ENCODE measurements around the gene TNIK.

GRCh38 chr3:171508676-171509075, 48.5 kb upstream of the TNIK start:
- TF ChIP-seq POLR2A (IDR thresholded peaks at IDR 0.05; ENCODE audit: low read depth, low read length) (no peak), POLR2AphosphoS5 (IDR thresholded peaks at IDR 0.05; ENCODE audit: low read depth, low read length) (no peak), SPI1 (IDR thresholded peaks at IDR 0.05; ENCODE audit: low read depth, low read length) (no peak), PAX5 (IDR thresholded peaks at IDR 0.05; ENCODE audit: insufficient read depth, low read length, severe bottlenecking) (no peak), TAF1 (IDR thresholded peaks at IDR 0.05; ENCODE audit: low read depth, low read length) (no peak), POU2F2 (IDR thresholded peaks at IDR 0.05; ENCODE audit: low read depth, low read length) (no peak)

Measured in GM12891 (cell line).